DND-41 (cell line): Measurements from ENCODE around the gene EPN2.

ENCODE experiments used
- ATAC-seq: fragments of 200-7000 bp; cut with Tn5 transposase; 3 replicates; pipeline ENCODE4 v1.9.1; 2021; ENCODE audit warnings: low read depth; ENCODE audit not compliant: insufficient read depth
- DNase-seq: peaks from one replicate; pipeline ENCODE4 v3.0.0-alpha.2; 2020
- H2AFZ ChIP-seq: 2 replicates; pipeline ENCODE4 v1.6.0; 2012; ENCODE audit warnings: low read depth, low read length
- H3K27ac ChIP-seq: 2 replicates; pipeline ENCODE4 v1.5.1; 2012; ENCODE audit warnings: low read length, inconsistent platforms
- H3K27me3 ChIP-seq: fragments of 200-600 bp; sonication (generic); 2 replicates; pipeline ENCODE4 v1.6.0; 2012; ENCODE audit warnings: low read length, mild to moderate bottlenecking, inconsistent platforms; ENCODE audit not compliant: insufficient read depth, poor library complexity
- H3K36me3 ChIP-seq: 2 replicates; pipeline ENCODE4 v1.5.1; 2012; ENCODE audit warnings: low read length, inconsistent platforms; ENCODE audit not compliant: insufficient read depth
- H3K4me1 ChIP-seq: 2 replicates; pipeline ENCODE4 v1.5.1; 2012; ENCODE audit warnings: mild to moderate bottlenecking, low read length; ENCODE audit not compliant: insufficient read depth
- H3K4me2 ChIP-seq: 2 replicates; pipeline ENCODE4 v1.6.0; 2012; ENCODE audit warnings: mild to moderate bottlenecking, moderate library complexity, low read length, inconsistent platforms; ENCODE audit not compliant: insufficient read depth
- H3K4me3 ChIP-seq, 2 experiments: fragments of 200-600 bp in 1 of 2; shearing (Covaris generic) in 1 of 2; 2 replicates each; pipeline ENCODE4 v1.5.1; 2012 to 2016; ENCODE audit warnings: inconsistent platforms in 2 of 2, low read length in 2 of 2, mild to moderate bottlenecking in 2 of 2, low read depth in 1 of 2, moderate library complexity in 1 of 2
- H3K79me2 ChIP-seq: 2 replicates; pipeline ENCODE4 v1.6.0; 2012; ENCODE audit warnings: low read length, inconsistent platforms; ENCODE audit not compliant: insufficient read depth
- H3K9ac ChIP-seq: 2 replicates; pipeline ENCODE4 v1.6.0; 2012; ENCODE audit warnings: low read depth, mild to moderate bottlenecking, inconsistent platforms, low read length, moderate library complexity
- H3K9me3 ChIP-seq: 2 replicates; pipeline ENCODE4 v1.5.1; 2012; ENCODE audit warnings: low read length, moderate library complexity, mild to moderate bottlenecking, inconsistent platforms; ENCODE audit not compliant: insufficient read depth, severe bottlenecking
- H4K20me1 ChIP-seq: 2 replicates; pipeline ENCODE4 v1.6.0; 2012; ENCODE audit warnings: low read length; ENCODE audit not compliant: insufficient read depth
- EZH2 ChIP-seq: IDR thresholded peaks from 3 replicates; pipeline ENCODE4 v1.6.1; 2012; ENCODE audit warnings: borderline replicate concordance, low read depth, mild to moderate bottlenecking, moderate library complexity, low read length, inconsistent platforms; ENCODE audit not compliant: severe bottlenecking
- TF ChIP-seq, protein P1 (sequence below): IDR thresholded peaks from 2 replicates; pipeline ENCODE4 v1.5.1; 2012; ENCODE audit warnings: borderline replicate concordance, low read length, moderate library complexity, mild to moderate bottlenecking; ENCODE audit not compliant: poor library complexity, severe bottlenecking; ENCODE audit errors: extremely low read depth

EPN2 gene

DNA sequence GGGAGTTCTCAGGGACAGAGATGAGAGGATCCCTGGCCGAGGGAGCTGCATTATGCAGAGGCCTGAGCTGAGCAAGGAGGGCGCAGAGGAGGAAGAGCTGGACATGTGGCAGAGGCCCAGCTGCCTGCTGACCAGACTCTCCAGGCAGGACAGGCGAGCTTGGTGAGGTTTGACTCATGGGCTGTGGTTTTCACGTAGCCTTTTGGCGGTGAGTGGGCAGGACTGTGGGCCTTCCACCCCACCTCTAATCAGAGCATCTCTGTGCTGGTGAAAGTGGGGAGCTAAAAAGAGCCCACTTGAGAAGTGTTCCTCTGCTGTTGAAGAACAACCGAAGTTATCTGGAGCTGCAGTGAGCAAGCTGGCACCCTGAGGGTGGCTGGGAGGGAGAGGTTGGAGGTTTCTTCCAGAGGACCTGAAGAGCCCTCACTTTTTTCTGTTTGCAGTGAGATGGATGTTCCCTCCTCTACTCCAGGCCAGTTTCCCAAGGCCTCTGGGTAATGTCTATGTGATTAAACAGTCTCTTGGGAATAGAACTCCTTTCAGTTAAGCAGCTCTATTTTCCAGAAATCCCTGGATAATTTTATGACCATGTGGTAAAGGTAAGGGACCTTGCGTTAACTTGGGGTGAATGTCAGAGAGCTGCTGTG, 11.9 kb downstream of the EPN2 start:
- no peak for DNase-seq
- Histone ChIP-seq H3K4me2 (no peak overlapping the region), H2AFZ (no peak overlapping the region), H3K27me3 (peaks cover 28% of the 10 kb centered on the region), H3K9ac (no peak overlapping the region), H4K20me1 (no peaks in the 10 kb centered on the region; the same call in 1 of the 2 replicates), H3K36me3 (no peaks in the 10 kb centered on the region), H3K9me3 (peaks cover 2% of the 10 kb centered on the region), H3K27ac (no peak overlapping the region), H3K4me3 (no peak overlapping the region), H3K79me2 (no peaks in the 10 kb centered on the region), H3K4me1 (no peaks in the 10 kb centered on the region)
- TF ChIP-seq, protein P1, sequence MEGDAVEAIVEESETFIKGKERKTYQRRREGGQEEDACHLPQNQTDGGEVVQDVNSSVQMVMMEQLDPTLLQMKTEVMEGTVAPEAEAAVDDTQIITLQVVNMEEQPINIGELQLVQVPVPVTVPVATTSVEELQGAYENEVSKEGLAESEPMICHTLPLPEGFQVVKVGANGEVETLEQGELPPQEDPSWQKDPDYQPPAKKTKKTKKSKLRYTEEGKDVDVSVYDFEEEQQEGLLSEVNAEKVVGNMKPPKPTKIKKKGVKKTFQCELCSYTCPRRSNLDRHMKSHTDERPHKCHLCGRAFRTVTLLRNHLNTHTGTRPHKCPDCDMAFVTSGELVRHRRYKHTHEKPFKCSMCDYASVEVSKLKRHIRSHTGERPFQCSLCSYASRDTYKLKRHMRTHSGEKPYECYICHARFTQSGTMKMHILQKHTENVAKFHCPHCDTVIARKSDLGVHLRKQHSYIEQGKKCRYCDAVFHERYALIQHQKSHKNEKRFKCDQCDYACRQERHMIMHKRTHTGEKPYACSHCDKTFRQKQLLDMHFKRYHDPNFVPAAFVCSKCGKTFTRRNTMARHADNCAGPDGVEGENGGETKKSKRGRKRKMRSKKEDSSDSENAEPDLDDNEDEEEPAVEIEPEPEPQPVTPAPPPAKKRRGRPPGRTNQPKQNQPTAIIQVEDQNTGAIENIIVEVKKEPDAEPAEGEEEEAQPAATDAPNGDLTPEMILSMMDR: no peak
- TF ChIP-seq EZH2: no peak
- no peak for ATAC-seq

DNA sequence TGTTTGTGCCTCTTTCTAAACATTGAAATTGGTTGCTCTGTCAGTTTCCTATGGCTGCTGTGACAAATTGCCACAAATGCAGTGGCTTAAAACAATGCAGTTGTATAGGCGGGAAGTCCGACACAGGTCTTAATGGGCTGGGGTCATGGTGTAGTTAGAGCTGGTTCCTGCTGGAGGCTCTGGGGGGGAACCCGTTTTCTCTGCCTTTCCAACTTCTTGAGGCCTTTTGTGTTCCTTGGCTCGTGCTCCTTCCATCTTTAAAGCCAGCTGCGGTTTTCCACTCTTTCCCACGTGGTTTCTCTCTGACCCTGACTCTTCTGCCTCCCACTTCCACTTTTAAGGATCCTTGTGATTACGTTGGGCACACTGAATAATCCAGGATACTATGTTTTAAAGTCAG, 12.5 kb downstream of the EPN2 start:
- no peak for ATAC-seq
- H3K4me1 ChIP-seq: no peaks in the 10 kb centered on the region
- no peak overlapping the region for H3K4me2 ChIP-seq
- TF ChIP-seq, protein P1: no peak
- TF ChIP-seq EZH2: no peak
- peaks cover 29% of the 10 kb centered on the region for H3K27me3 ChIP-seq
- no peaks in the 10 kb centered on the region for H3K36me3 ChIP-seq
- no peak overlapping the region for H3K4me3 ChIP-seq
- H3K9ac ChIP-seq: no peak overlapping the region
- DNase-seq: no peak
- no peaks in the 10 kb centered on the region for H3K79me2 ChIP-seq
- peaks cover under 1% of the 10 kb centered on the region; the same call in 1 of the 2 replicates for H4K20me1 ChIP-seq
- H2AFZ ChIP-seq: no peak overlapping the region
- no peak overlapping the region for H3K27ac ChIP-seq
- peaks cover 2% of the 10 kb centered on the region for H3K9me3 ChIP-seq

DNA sequence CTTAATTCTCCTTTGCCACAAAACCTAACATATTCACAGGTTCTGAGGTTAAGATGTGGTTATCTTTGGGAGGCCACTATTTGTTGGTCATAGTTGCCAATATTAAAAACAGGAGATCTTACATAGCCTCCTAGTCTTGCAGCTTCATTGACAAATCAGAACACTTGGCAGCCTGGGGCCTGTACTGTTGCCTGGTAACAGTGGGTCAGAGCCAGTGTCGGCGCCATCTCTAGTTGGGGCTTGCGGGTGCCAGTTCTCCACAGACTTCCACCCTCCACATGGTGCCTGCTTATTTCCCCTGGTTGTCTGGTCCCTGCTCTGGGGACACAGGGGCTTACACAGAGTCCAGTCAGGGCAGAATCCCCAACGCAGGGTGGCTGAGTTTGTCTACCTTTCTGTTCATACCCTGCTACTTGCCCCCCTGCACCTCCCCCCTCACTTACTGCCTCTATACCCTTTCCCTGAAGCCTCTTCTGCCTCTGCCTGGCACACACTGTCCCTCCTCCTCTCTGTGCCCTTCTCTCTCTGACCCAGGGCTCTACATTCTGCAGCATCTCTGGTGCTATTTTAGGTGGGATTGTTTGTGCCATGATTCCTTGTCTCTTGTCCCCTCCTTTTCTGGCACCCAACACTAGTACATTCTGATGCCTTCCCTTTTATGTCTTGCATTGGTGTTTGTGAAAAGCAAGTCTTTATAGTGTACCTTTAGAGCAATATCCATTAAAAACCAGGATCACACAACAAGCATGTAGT, 13.4 kb downstream of the EPN2 start:
- H3K27me3 ChIP-seq: peaks cover 34% of the 10 kb centered on the region
- peaks cover 2% of the 10 kb centered on the region for H3K9me3 ChIP-seq
- H2AFZ ChIP-seq: no peak overlapping the region
- no peaks in the 10 kb centered on the region for H3K36me3 ChIP-seq
- H4K20me1 ChIP-seq: peaks cover 5% of the 10 kb centered on the region; the same call in 1 of the 2 replicates
- H3K4me1 ChIP-seq: no peaks in the 10 kb centered on the region
- no peaks in the 10 kb centered on the region for H3K79me2 ChIP-seq
- no peak overlapping the region for H3K27ac ChIP-seq
- H3K4me3 ChIP-seq: no peak overlapping the region
- no peak for TF ChIP-seq EZH2
- TF ChIP-seq, protein P1: no peak
- no peak overlapping the region for H3K4me2 ChIP-seq
- no peak overlapping the region for H3K9ac ChIP-seq
- DNase-seq: no peak
- ATAC-seq: no peak
